Measurements from ENCODE around the gene CYP4Z1.

GRCh38 chr1:47106792-47107191 lies 39.8 kb downstream of the CYP4Z1 start:
- no peak for TF ChIP-seq ARNT (IDR thresholded peaks at IDR 0.05)
- no peak for TF ChIP-seq ELF4 (IDR thresholded peaks at IDR 0.05)

Data from HEK293T (cell line).